Measurements from ENCODE around the gene PRSS36. TPM values are rescaled to one million over a fixed set of nuclear protein-coding genes. Genes with fewer than 3 reads are reported as not detected.

Gene PRSS36
- total RNA-seq, 1 experiment from 2014 or later, result 1.3 TPM

DNA sequence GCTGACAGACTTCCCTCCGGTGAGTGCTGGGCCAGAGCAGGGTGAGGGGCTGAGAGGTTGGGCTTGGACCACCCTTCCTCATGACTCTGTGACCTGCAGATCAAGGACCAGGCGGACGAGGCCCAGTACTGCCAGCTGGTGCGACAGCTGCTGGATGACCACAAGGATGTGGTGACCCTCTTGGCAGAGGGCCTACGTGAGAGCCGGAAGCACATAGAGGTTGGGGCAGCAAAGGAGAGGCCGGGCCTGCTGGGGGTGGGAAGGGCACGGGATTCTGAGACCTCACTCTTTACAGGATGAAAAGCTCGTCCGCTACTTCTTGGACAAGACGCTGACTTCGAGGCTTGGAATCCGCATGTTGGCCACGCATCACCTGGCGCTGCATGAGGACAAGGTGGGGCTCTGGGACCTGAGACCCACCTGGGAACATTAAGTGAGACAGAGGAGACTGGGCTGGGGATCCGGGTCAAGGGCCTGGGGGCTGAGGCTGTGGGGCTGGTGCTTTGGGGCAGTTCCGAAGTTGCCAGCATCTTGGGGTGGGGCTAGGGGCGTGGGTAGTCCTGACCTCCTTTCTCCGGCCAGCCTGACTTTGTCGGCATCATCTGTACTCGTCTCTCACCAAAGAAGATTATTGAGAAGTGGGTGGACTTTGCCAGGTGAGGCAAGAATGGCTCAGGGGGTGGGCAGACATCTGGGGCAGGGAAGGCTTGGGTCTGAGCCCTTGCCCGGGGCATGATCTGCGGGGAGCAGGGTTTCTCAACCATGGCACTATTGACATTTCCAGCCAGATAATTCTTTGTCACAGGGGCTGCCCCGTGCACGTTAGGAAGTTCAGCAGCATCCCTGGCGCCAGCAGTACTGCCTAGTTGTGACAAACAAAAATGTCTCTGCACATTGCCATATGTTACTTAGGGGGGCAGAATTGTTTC, 39.5 kb downstream of the PRSS36 start:
- H3K9me3 Mint-ChIP-seq, result no peaks in the 10 kb centered on the region
- ChIA-PET CTCF (interaction anchor here (1.6 kb wide), 1 partner anchor 126 kb away, joined by 4 read pairs; the partner anchor contains the start of gene HSD3B7), POLR2A (interaction anchor here (1.2 kb wide), 1 partner anchor 7 kb away, joined by 4 read pairs; the partner anchor contains the start of gene KAT8)
- H3K4me1 Mint-ChIP-seq, result peaks cover 9% of the 10 kb centered on the region; the same call in 1 of the 2 replicates
- H3K27ac Mint-ChIP-seq, result no peak overlapping the region
- TF ChIP-seq, protein P1, sequence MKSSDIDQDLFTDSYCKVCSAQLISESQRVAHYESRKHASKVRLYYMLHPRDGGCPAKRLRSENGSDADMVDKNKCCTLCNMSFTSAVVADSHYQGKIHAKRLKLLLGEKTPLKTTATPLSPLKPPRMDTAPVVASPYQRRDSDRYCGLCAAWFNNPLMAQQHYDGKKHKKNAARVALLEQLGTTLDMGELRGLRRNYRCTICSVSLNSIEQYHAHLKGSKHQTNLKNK (CRISPR knock-in tag; IDR thresholded peaks at IDR 0.05), result no peak
- no peak for TF ChIP-seq ZNF416 (CRISPR knock-in tag; IDR thresholded peaks at IDR 0.05)
- ATAC-seq (no peak), DNase-seq (ENCODE audit: low spot score) (no peak)
- H3K4me3 Mint-ChIP-seq, result peak overlapping the region; percentile 67
- no peaks in the 10 kb centered on the region for H3K27me3 Mint-ChIP-seq (ENCODE audit: low read depth)
- H3K36me3 Mint-ChIP-seq, result peaks cover 30% of the 10 kb centered on the region

DNA sequence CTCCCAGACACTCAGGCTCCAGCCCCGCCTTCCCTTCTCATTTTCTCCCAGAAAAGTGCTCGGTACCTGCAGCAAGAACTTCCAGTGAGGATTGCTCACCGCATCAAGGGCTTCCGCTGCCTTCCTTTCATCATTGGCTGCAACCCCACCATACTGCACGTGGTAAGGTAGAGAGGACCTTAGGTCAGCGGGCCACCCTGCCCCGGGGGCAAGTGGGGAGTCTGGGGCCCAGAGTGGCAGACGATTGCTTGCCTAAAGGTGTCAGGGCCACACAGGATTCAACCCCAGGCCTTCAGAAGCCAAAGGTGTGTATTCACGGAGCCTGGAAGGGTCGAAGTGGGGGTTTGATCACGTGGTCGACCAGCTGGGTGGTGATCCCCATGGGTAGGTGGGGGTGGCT, 40.2 kb downstream of the PRSS36 start:
- Mint-ChIP-seq H3K4me1 (peaks cover 9% of the 10 kb centered on the region; the same call in 1 of the 2 replicates), H3K4me3 (peak overlapping the region; percentile 67), H3K27me3 (ENCODE audit: low read depth) (no peaks in the 10 kb centered on the region), H3K9me3 (no peaks in the 10 kb centered on the region), H3K36me3 (peaks cover 30% of the 10 kb centered on the region), H3K27ac (no peak overlapping the region)
- ChIA-PET CTCF (interaction anchor here (1.6 to 3.0 kb wide), 2 partner anchors 32 to 125 kb away, joined by 4 to 9 read pairs; partner anchors contain the start of gene HSD3B7), POLR2A (interaction anchor here (1.2 kb wide), 1 partner anchor 8 kb away, joined by 4 read pairs; the partner anchor contains the start of gene KAT8)
- DNase-seq (ENCODE audit: low spot score) (no peak), ATAC-seq (no peak)
- TF ChIP-seq ZNF317 (CRISPR knock-in tag; IDR thresholded peaks at IDR 0.05; ENCODE audit: borderline replicate concordance, low read depth), result no peak
- no peak for TF ChIP-seq ZNF232 (CRISPR knock-in tag; IDR thresholded peaks at IDR 0.05)
- no peak for TF ChIP-seq PRRX2 (CRISPR knock-in tag; IDR thresholded peaks at IDR 0.05)
- no peak for TF ChIP-seq RORB (CRISPR knock-in tag; IDR thresholded peaks at IDR 0.05)
- TF ChIP-seq ZSCAN18 (CRISPR knock-in tag; IDR thresholded peaks at IDR 0.05), result no peak
- no peak for TF ChIP-seq ZNF281 (CRISPR knock-in tag; IDR thresholded peaks at IDR 0.05)
- no peak for TF ChIP-seq JUN (CRISPR knock-in tag; IDR thresholded peaks at IDR 0.05)
- no peak for TF ChIP-seq ZNF423 (CRISPR knock-in tag; IDR thresholded peaks at IDR 0.05)
- no peak for TF ChIP-seq EMX1 (CRISPR knock-in tag; IDR thresholded peaks at IDR 0.05)
- TF ChIP-seq ZNF263 (CRISPR knock-in tag; IDR thresholded peaks at IDR 0.05; ENCODE audit: low read depth), result no peak
- TF ChIP-seq ATF1 (CRISPR knock-in tag; IDR thresholded peaks at IDR 0.05), result no peak
- TF ChIP-seq, protein P2, sequence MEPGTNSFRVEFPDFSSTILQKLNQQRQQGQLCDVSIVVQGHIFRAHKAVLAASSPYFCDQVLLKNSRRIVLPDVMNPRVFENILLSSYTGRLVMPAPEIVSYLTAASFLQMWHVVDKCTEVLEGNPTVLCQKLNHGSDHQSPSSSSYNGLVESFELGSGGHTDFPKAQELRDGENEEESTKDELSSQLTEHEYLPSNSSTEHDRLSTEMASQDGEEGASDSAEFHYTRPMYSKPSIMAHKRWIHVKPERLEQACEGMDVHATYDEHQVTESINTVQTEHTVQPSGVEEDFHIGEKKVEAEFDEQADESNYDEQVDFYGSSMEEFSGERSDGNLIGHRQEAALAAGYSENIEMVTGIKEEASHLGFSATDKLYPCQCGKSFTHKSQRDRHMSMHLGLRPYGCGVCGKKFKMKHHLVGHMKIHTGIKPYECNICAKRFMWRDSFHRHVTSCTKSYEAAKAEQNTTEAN (CRISPR knock-in tag; IDR thresholded peaks at IDR 0.05), result no peak
- no peak for TF ChIP-seq ZBTB21 (CRISPR knock-in tag; IDR thresholded peaks at IDR 0.05; ENCODE audit: borderline replicate concordance)
- TF ChIP-seq TCF7 (CRISPR knock-in tag; IDR thresholded peaks at IDR 0.05; ENCODE audit: low read depth), result no peak
- TF ChIP-seq IRF1 (CRISPR knock-in tag; IDR thresholded peaks at IDR 0.05), result no peak
- no peak for TF ChIP-seq CBFB (CRISPR knock-in tag; IDR thresholded peaks at IDR 0.05; ENCODE audit: low read depth)
